ENCODE data around the gene SERPINB10.

- TF ChIP-seq POLR2A (IDR thresholded peaks at IDR 0.05; ENCODE audit: low read length) (no peak), GATA1 (IDR thresholded peaks at IDR 0.05; ENCODE audit: low read depth, low read length) (no peak)
These were observed 49.3 kb upstream of the SERPINB10 start for GRCh38 chr18:63858456-63858855.
